ENCODE results near the gene DGKG. TPM values are rescaled to one million over a fixed set of nuclear protein-coding genes. Genes with fewer than 3 reads are reported as not detected.

DGKG gene
- total and polyA plus RNA-seq, 2 donors (not counting 1 experiment from before 2014, with no cell fraction given) = 0.67 to 10.9 TPM

- 34% methylated on average over 11 of the region's 17 CpGs for WGBS (ENCODE audit: insufficient coverage)
- Histone ChIP-seq H3K9ac (ENCODE audit: low read length) (peak overlapping the region; percentile 24), H3K4me3 (ENCODE audit: control extremely low read depth in 1 of 5, extremely low read depth in 1 of 5, insufficient read depth in 1 of 5, low read depth in 2 of 5, low read length in 4 of 5) (peak overlapping the region in 3 of 5 experiments; percentile 9 to 47 (median 18)), H2AFZ (ENCODE audit: insufficient read depth, low read depth, low read length, poor library complexity, severe bottlenecking) (peak overlapping the region; percentile 3), H4K20me1 (ENCODE audit: control insufficient read depth, insufficient read depth, low read length, poor library complexity, severe bottlenecking) (no peaks in the 10 kb centered on the region), H3K79me2 (ENCODE audit: control insufficient read depth, insufficient read depth, low read length) (no peaks in the 10 kb centered on the region), H3K27me3 (replicated peaks in 1 of 4; ENCODE audit: control extremely low read depth in 1 of 4, control insufficient read depth in 3 of 4, insufficient read depth in 4 of 4, low read length in 3 of 4) (no peaks in the 10 kb centered on the region), H3K36me3 (replicated peaks in 1 of 2; ENCODE audit: control extremely low read depth in 1 of 2, control insufficient read depth in 1 of 2, extremely low read depth in 1 of 2, insufficient read depth in 2 of 2, low read length in 1 of 2) (no peaks in the 10 kb centered on the region), H3K27ac (ENCODE audit: low read length in 2 of 2) (peak overlapping the region; percentile 83 to 91), H3K4me2 (replicated peaks; ENCODE audit: low read depth, low read length, poor library complexity, severe bottlenecking) (peak overlapping the region; percentile 81), H3K4me1 (ENCODE audit: control insufficient read depth in 2 of 2, insufficient read depth in 2 of 2, low read length in 2 of 2) (peaks cover 57 to 65% of the 10 kb centered on the region in 2 donors), H3K9me3 (ENCODE audit: control extremely low read depth in 1 of 3, control insufficient read depth in 2 of 3, insufficient read depth in 1 of 3, low read length in 2 of 3) (no peaks in the 10 kb centered on the region)
- peak overlapping the region; percentile 81 for H3K4me3 Mint-ChIP-seq
- ATAC-seq (ENCODE audit: low read depth) = peak; percentile 42
- H3K4me1 Mint-ChIP-seq = peaks cover 72% of the 10 kb centered on the region
- intact Hi-C loops (cut with micrococcal nuclease) = loop anchor here (1.0 to 10.0 kb wide), 9 partner anchors 87 to 880 kb away; partner anchors contain the start of genes EIF4A2, ETV5, RPL39L and TRA2B
- CTCF ChIA-PET = interaction anchor here (0.7 to 18.7 kb wide), 24 partner anchors 9 to 361 kb away, joined by 3 to 559 read pairs (median 4); partner anchors contain the start of genes CRYGS, DGKG, DNAJB11 and TBCCD1
- H3K27ac Mint-ChIP-seq = peak overlapping the region; percentile 91
- H3K9me3 Mint-ChIP-seq (ENCODE audit: insufficient read depth) = no peaks in the 10 kb centered on the region
- POLR2A ChIA-PET = interaction anchor here (0.5 to 2.3 kb wide), 6 partner anchors 8 to 315 kb away, joined by 3 to 8 read pairs (median 4); partner anchors contain the start of gene DNAJB11
- H3K27me3 Mint-ChIP-seq = no peaks in the 10 kb centered on the region
- TF ChIP-seq CTCF (IDR thresholded peaks at IDR 0.05) (no peak), EZH2 (IDR thresholded peaks at IDR 0.05; ENCODE audit: borderline replicate concordance, insufficient read depth, low read depth, low read length, poor library complexity, severe bottlenecking) (no peak)
- DNase-seq = peak; percentile 83
These were observed 107.1 kb downstream of the DGKG start for GRCh38 chr3:186254676-186255650.

Data from B cell (primary cell).